UCSD-AML1 (cell line): ENCODE results near the gene DNAAF2.
"Not testable (repeated sequence)": the region's sequence is repeated elsewhere in the genome, so short reads cannot be mapped to it uniquely, and the experiment has no call there.

Experiments used
- DNase-seq: peaks from one replicate; lab custom pipeline; 2025; ENCODE audit not compliant: unreplicated experiment; lab: John Stamatoyannopoulos, UW

DNAAF2 gene

DNA sequence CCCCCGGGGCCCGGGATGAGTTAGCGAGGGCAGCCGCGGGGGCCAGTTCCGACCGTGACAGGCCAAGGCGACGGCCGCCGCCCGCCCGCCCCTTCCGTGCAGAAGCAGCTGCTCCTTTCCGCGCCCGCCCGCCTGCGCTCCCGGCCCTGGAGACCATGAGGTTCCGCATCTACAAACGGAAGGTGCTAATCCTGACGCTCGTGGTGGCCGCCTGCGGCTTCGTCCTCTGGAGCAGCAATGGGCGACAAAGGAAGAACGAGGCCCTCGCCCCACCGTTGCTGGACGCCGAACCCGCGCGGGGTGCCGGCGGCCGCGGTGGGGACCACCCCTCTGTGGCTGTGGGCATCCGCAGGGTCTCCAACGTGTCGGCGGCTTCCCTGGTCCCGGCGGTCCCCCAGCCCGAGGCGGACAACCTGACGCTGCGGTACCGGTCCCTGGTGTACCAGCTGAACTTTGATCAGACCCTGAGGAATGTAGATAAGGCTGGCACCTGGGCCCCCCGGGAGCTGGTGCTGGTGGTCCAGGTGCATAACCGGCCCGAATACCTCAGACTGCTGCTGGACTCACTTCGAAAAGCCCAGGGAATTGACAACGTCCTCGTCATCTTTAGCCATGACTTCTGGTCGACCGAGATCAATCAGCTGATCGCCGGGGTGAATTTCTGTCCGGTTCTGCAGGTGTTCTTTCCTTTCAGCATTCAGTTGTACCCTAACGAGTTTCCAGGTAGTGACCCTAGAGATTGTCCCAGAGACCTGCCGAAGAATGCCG is 13.7 kb downstream of the DNAAF2 start:
- peak; percentile 79 for DNase-seq

DNA sequence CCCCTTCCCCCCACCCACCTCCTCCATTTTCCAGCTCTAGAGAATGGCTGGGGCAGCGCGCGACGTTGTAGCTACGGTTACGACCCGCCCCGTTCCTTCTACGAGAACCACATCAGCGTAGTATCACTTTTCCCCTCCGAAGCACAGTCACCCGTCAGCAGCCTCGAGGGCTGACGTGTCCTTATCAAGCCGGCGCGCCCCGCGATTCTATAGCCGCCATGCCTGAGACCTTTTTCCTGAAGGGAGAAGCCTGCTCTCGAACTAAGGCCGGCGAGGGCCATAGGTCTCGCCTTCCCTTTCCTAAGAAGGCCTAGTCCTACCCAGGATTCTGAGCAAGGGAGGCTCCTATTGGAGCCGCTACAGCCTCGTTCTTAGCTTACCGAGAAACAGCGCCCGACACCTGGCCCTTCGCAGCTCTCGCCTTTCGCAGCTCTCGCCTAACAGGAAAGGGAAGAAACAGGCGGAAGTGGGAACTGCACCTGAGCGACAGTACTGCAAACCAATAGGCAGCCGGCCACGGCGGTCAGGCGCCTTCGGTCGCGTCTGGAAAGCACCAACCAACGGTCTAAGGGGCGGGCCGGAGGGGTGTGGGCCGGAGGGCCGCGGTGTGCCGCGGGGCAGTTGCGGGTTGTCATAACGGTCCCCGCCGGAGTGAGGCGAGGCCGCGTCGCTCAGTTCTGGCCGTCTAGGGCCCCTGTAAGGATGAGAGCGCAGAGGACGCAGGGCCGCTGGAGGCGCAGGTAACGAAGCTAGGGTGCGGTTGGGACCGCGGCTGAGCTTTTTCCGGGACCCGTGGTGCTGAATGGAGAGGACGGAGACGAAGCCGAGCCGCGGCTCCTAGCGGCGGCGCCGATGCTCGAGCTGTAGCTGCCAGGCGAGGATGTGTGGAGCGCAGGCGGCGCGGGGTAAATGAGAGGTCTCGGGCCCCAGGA is 14.6 kb downstream of the DNAAF2 start, which contains the start of the genes MGAT2 and RPL36AL:
Gene MGAT2, plus strand, starts transcription at position 618 of the 932 bp plus-strand sequence. CDS start 470 bp downstream, outside the sequence.
Gene RPL36AL, minus strand, starts transcription at position 445 of the 932 bp plus-strand sequence. CDS start 1,522 bp downstream, outside the sequence.
- peak; percentile 96 for DNase-seq

DNA sequence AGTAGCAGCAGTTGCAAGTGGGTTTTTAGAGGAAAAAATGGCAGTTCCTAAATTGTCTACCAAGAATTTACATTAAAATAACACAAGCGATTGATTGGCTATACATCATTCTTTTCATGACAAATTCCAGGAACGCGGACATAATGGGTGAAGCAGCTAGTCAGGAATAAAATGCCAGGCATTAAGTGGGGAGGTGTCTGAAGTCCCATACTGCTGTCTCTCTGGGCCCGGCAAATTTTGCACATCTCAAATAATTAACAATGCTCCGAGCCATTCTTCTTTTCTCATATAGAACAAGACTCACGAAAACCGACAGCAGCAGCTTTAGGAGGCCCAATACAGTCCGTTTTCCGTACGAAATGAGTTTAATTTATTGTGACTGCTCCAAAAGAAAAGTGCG is 15.3 kb downstream of the DNAAF2 start:
- DNase-seq = no peak

DNA sequence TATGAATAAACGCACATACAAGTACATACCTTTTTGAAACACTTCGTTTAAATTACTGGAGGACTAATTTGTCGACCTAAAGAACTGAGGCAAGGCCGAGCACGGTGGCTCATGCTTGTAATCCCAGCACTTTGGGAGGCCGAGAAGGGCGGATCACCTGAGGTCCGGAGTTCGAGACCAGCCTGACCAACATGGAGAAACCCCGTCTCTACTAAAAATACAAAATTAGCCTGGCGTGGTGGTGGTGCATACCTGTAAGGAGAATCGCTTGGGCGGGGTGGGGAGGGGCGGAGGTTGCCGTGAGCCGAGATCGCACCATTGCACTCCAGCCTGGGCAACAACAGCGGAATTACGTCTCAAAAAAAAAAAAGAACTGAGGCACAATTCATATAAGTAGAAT is 15.8 kb downstream of the DNAAF2 start:
- DNase-seq = not testable (repeated sequence)

DNA sequence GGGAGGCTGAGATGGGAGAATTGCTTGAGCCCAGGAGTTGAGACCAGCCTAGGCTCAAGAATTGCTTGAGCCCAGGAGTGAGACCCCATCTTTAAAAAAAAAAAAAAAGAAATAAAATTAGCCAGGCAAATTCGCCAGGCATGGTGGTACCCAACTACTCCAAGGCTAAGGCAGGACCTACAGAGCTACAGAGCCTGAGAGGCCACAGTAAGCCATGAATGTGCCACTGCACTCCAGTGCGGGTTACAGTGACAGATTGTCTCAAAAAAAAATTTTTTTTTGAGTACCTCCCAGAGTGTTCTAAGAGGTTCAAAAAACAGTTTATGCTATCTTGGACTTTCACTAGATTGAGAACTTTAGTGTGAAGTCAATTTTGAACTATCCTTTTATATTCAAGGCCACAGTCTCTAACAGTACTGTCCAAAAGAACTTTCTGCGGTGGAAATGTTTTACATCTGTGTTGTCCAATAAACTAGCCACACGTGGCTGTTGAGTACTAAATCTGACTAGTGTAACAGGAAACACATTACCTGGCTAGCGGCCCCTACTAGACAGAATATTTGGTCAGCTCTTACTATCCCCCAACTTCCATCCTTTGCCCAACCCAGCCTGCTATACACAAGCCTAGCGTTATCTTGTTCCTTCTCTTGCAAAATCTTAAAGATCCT is 17.1 kb downstream of the DNAAF2 start:
- no peak for DNase-seq

DNA sequence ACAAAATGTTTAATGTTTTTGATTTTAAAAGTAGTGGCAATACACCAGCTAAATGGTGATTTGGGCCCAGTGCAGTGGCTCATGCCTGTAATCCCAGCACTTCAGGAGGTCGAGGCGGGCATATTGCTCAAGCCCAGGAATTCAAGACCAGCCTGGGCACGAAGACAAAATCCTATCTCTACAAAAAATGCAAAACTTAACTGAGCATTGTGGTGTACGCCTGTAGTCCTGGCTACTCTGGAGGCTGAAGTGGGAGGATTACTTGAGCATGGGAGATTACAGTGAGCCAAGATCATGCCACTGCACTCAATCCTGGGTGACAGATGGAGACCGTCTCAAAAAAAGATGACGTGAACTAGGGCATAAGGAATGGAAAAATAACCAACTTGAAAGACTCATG is 19.3 kb downstream of the DNAAF2 start:
- DNase-seq = no peak

DNA sequence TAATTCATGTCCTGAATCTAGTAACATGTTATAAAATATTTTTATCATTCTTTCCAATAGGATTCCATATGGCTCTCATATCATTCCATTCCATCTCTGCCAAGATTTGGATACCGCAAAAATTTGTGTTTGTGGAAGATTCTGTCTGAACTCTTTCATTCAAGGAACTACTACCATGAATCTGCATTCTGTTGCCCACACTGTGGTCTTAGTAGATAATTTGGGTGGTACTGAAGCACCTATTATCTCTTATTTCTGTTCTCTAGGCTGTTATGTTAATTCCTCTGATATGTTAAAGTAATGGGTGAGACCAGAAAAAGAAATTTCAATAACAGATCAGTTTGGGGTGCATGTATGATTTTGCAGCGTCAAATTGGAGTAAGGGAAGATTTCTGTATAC is 20.8 kb downstream of the DNAAF2 start:
- no peak for DNase-seq

DNA sequence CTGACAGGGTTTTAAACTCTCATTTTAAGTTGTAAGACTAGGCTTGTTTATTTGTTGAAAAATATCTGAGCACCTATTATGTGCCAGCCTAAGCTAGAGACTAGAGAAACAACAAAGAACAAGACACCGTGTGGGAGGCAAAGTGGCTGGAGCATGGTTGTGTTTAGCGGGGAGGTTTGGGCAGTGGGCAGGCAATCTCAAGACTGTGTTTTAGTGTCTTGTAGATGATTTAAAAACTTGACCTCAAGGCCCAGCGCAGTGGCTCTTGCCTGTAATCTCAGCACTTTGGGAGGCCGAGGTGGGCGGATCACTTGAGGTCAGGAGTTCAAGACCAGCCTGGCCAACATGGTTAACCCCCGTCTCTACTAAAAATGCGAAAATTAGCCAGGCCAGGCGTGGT is 22.4 kb downstream of the DNAAF2 start:
- DNase-seq = no peak

DNA sequence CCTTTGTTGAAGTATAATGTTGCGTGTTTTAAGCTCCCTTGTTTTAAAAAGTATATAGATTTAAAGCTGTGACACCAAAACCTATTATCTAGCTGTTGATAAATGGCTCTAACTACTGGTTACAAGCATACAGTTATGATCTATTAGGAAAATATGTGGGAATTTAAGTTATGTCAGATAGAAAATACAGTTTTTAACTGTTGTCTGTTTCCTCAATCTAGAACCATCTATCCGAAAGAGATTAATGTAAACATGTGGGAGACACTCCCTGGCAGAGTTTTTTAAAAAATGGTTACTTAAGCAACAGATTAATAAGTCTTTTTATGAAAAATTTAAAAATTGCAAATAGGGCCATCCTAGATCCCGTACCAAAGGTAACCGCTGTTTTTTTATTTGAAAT is 22.8 kb downstream of the DNAAF2 start:
- no peak for DNase-seq

DNA sequence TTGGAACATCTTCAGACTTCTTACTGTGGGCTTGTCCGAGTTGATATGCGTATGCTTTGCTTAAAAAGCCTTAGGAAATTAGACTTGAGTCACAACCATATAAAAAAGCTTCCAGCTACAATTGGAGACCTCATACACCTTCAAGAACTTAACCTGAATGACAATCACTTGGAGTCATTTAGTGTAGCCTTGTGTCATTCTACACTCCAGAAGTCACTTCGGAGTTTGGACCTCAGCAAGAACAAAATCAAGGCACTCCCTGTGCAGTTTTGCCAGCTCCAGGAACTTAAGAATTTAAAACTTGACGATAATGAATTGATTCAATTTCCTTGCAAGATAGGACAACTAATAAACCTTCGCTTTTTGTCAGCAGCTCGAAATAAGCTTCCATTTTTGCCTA is 27.5 kb downstream of the DNAAF2 start:
- no peak for DNase-seq

DNA sequence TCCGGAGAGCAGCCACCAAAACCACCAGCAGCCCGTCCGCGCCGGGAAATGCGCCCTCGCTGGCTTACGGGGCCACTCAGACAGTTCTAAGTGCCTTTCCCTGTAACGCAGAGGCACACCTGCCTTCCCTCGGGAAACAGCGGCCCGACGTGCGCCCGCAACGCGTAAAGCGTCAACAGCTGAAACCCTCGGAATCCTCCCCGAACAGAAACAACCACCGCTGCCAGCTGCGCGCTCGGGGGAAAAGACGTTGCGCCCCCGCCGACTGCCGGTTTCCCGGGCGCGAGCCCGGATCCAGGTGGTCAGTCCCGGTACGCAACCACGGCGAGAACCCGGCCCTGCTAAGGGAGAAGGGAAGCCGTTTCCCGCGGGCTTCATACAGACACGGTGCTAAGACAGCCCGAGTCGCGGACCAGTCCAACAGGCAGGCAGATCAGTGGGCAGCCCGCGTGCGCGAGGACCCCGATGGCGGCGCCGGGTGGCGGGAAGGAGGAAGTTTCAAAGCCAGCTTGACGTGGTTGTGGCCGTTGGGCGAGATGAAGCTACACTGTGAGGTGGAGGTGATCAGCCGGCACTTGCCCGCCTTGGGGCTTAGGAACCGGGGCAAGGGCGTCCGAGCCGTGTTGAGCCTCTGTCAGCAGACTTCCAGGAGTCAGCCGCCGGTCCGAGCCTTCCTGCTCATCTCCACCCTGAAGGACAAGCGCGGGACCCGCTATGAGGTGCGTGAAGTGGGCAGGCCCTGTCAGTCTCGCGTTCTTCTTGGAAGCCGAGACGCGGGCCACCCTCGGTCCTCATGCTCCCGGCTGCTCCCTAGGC is 36.4 kb downstream of the DNAAF2 start, which contains the start of gene LRR1:
Gene LRR1, plus strand, starts transcription at position 456 of the 816 bp plus-strand sequence. Its CDS starts 81 bp downstream, at position 537.
- peak; percentile 86 for DNase-seq

DNA sequence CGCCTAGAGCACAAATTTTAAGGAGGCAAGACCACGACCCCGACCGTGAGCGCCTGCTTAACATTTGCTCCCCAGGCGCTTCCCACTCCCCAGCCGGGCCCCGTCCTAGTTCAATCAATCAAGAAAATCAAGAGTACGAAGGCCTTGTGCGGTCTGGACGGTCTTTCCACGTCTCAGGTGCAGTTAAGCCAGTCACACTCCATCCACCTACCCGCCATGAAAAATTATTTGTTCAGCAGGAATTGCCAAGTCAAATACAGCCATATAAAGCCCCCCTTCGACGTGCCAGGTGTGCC is 36.9 kb downstream of the DNAAF2 start:
- no peak for DNase-seq

DNA sequence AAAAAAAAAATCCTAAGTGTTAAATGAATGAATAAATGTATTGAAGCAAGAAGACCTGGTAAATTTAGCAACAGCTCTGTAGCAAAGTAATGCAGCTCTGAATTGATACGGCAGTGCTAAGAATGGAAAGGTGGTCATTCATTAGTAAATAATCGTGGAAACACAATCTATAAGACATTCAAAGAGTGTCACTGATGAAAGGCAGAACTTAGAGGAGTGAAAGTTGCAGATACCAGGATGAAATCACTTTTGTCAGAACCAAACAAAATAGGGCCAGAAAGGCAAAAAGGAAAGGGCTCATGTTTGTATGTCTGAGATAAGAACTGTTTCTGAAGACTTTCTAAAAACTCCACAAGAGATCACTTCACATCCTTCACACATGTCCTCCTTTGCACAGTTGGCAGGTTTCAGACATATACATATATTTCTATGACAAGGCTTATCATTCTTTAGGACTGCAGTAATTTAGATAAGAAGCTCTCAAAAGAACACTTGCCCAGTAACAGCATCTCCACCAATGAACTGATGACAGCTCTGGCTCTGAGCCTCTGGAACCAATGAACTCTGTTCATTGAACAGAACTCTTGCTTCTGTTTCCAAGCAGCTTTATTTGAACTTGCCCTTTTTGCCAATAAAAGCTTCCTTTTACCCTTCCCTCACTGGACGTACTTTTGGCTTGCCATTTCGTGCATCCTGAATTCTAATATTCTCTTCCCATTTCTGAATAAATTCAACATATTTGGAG is 40.5 kb downstream of the DNAAF2 start:
- no peak for DNase-seq

DNA sequence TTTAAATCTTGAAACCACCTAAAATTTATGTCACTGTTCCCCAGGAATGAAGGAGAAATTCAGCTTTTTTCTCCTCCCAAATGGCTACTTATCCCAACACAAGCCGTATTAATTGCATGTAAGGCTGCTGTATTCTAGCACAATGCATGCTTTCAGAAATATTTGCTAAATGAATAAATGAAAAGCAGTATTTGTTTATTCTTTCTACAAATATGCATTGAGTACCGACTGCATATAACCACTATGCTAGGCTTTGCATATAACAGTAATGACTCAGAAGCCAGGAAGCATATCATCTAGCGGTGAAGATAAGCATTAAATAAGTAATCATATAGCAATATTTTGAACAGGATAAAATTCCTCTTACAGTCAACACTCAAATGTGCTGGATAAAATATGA is 42.0 kb downstream of the DNAAF2 start:
- no peak for DNase-seq

DNA sequence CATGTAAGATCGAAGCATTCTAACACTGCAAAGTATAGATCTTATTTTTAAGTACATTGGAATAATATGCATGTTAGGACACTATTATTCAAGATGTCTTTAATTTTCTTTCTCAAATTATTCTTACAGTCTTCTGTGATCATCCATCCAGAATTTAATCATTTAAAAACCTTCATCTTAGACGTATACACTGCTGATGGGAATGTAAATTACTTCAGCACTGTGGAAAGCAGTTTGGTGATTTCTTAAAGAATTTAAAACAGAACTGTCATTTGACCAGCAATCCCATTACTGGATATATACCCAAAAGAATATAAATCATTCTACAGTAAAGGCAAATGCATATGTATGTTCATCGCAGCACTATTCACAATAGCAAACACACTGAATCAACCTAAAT is 45.7 kb downstream of the DNAAF2 start:
- DNase-seq = no peak

DNA sequence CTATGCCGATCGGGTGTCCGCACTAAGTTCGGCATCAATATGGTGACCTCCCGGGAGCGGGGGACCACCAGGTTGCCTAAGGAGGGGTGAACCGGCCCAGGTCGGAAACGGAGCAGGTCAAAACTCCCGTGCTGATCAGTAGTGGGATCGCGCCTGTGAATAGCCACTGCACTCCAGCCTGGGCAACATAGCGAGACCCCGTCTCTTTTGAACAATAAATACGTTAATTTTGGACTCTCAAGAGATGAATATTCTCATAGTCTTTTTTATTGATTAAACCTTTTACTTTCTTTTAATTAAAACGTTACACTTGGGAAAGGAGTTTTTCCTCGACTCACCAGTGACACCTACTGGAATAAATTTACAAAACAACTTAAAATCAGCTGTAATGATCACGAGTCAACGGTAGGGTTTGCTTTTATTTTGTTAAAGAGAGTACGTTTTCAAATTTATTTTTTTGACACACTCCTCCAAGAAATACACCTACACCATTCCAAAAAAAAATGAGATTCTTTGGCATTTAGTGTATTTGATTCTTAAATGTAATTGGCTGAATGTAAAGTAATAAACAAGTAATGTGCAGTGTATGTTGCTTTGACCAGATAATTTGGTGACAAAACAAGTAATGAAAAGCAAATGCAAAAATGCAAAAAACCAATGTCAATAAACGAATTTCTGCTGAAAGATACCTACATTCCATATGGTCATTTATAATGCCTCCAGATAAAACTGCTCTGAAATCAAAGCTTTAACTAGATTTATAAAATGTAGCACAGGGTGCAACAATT is 48.2 kb downstream of the DNAAF2 start:
- peak; percentile 72 for DNase-seq

DNA sequence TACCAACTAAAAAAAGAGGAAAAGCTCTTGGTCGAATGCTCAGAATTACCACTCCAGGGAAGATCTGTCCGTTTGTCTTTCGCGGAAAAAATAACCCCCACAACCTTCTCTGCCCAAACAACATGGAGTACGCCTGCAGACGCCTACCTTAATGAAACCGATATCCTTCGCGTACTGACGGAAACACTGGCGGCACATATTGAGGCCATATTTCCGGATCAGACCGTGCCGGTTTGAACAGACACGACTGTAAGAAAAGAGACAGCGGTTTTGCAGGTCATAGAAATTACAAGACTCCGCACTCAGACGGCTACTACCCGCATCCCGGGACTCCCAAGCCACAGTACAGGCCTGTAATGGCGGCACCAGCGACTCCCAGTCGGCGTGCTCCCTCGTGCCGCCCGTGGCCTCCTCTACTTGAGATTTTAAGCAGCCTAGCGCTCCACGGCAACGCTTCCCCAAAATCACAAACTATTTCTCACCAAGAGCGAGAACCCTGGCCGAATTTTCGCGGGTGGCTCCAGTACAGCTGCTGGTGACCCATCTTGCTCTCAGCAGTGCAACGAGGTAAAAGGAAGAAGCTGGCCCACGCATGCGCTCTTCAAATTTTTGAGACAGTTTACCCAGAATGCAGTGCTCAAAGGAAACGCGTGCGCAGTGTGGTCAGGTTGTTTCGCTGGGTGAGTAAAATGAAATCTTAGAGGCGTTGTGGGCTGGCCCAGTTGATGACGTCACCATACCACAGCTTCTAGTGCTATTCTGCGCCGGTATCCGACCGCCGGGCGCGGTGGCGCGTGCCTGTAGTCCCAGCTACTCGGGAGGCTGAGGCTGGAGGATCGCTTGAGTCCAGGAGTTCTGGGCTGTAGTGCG is 49.0 kb downstream of the DNAAF2 start, which contains the start of gene RPS29:
Gene RPS29, minus strand, starts transcription at position 578 of the 870 bp plus-strand sequence. Its CDS starts 34 bp downstream, at position 544.
- peak; percentile 99 for DNase-seq
